Fibroblast of mammary gland (primary cell): ENCODE measurements around the gene CAMK1D.

Experiments
- DNase-seq: peaks from one replicate; pipeline ENCODE4 v3.0.0-alpha.2; 2010; ENCODE audit warnings: low read depth
- H3K4me3 ChIP-seq: 2 replicates; pipeline ENCODE4 v1.5.1; 2011; ENCODE audit warnings: low read depth, mild to moderate bottlenecking, low read length, moderate library complexity; ENCODE audit not compliant: control insufficient read depth
- CTCF ChIP-seq: conservative IDR thresholded peaks from 2 replicates; pipeline ENCODE4 v1.5.1; 2011; ENCODE audit warnings: low read depth, low read length, inconsistent platforms; ENCODE audit not compliant: control insufficient read depth, insufficient read depth

The CAMK1D gene

GRCh38 chr10:12656518-12657142, 307.3 kb downstream of the CAMK1D start:
- peak; percentile 94 for TF ChIP-seq CTCF
- H3K4me3 ChIP-seq: no peak overlapping the region
- peak; percentile 72 for DNase-seq

GRCh38 chr10:12657489-12657888, 308.1 kb downstream of the CAMK1D start:
- DNase-seq: no peak
- TF ChIP-seq CTCF: no peak
- no peak overlapping the region for H3K4me3 ChIP-seq

GRCh38 chr10:12658526-12658925, 309.2 kb downstream of the CAMK1D start:
- no peak for TF ChIP-seq CTCF
- no peak for DNase-seq
- H3K4me3 ChIP-seq: no peak overlapping the region

- no peak overlapping the region for H3K4me3 ChIP-seq
- DNase-seq: no peak
- no peak for TF ChIP-seq CTCF
Observed at GRCh38 chr10:12659706-12660105, 310.4 kb downstream of the CAMK1D start.

GRCh38 chr10:12660812-12661211, 311.5 kb downstream of the CAMK1D start:
- no peak for DNase-seq
- no peak for TF ChIP-seq CTCF
- H3K4me3 ChIP-seq: no peak overlapping the region

GRCh38 chr10:12661671-12662070, 312.3 kb downstream of the CAMK1D start:
- TF ChIP-seq CTCF: no peak
- no peak overlapping the region for H3K4me3 ChIP-seq
- no peak for DNase-seq

- no peak overlapping the region for H3K4me3 ChIP-seq
- no peak for TF ChIP-seq CTCF
- no peak for DNase-seq
Observed at GRCh38 chr10:12663863-12664262, 314.5 kb downstream of the CAMK1D start.
